ENCODE measurements around the gene PLA2G4E. TPM values are rescaled to one million over a fixed set of nuclear protein-coding genes. Genes with fewer than 3 reads are reported as not detected.

Gene PLA2G4E
- total and polyA plus RNA-seq, 9 of the 15 experiments (the other 6 are each of a cell fraction or from before 2014, with no cell fraction given): 0.03 TPM; not detected in 8

DNA sequence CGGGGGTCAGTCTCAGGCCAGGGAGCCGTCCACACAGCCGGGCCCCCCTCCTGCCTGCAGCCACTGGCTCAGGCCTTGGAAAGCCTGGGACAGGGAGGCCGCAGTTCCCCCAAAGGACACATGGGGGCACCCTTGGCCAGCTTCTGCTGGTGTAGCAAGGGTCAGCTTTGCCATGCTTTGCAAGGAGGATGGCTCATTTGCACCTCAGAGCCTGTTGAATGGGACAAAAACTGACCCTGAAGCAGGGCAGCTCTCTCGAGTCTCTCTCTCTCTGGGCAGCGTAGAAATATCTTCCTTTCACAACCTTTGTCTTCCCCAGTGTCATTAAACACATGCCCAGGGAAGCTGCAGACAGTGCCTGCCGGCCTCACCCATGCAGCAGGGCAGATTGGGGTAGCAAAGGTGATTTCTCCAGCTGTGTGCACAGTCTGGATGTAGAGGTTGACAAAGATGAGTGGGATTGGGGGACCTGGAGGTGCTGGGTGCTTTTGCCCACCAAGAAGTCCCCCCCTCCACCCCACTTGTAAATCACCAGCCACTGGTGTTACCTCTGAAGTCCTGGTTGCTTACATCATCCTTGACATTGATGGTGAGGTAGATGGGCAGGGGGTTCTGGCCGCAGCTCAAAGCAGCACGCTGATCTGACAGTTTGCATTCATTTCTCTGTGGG is 31.1 kb downstream of the PLA2G4E start (continued):
- TF ChIP-seq POLR2H (tag; IDR thresholded peaks at IDR 0.05; ENCODE audit: low read depth): no peak

DNA sequence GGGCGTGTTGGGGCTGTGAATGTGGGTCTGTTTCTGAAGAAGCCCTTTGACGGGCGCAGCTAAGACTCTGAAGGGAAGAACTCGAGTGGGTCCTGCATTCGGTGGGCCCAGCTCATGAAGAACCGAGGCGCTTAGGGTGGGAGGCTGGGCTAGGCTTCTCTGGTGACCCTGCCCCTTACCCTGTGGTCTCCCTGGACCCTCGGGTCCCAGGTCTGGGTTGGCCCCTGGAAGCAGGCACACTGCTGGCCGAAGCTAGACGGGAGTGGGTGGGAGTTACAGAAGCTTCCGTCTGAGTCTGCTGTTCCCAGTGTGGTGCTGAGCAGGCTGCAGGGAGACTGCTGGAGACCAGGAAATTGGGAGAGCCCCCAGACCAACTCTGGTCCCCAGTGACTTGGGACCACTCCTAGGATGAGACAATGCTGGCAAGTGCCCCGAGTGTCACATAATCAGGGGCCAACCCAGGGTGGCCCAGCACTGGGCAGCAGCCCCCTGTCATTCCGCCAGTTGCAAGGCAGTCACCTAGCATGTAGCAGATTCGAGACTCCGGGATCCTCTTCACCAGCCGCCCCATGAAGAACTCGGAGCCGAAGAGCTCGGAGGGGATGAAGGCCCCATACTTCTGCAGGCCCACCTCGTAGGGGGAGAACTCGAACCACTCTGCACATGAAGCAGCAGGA is 31.8 kb downstream of the PLA2G4E start:
- no TSS peak for BruUV-seq (replicated peaks)
- peak; percentile 21 for ATAC-seq
- Histone ChIP-seq H3K4me2 (ENCODE audit: insufficient read depth, low read length) (no peak overlapping the region), H2AFZ (ENCODE audit: low read depth, low read length) (peak overlapping the region; percentile 63; the same call in 1 of the 2 replicates), H3K9me1 (ENCODE audit: control insufficient read depth, insufficient read depth, low read length) (no peaks in the 10 kb centered on the region), H3K9ac (ENCODE audit: insufficient read depth in 1 of 2, low read depth in 2 of 2, low read length in 2 of 2) (peak overlapping the region in 1 of 2 experiments; percentile 43; a peak in 2 of 4 replicates), H3K79me2 (ENCODE audit: control insufficient read depth, insufficient read depth, low read length) (no peaks in the 10 kb centered on the region), H4K20me1 (replicated peaks; ENCODE audit: control insufficient read depth, insufficient read depth, low read length) (peaks cover 11% of the 10 kb centered on the region; the same call in 1 of the 2 replicates), H3K27ac (ENCODE audit: extremely low read depth, low read depth, low read length) (no peak overlapping the region), H3K27me3 (ENCODE audit: control insufficient read depth in 2 of 2, insufficient read depth in 2 of 2, low read length in 2 of 2) (peaks cover 44 to 77% of the 10 kb centered on the region in 2 experiments; a peak in 4 of 5 replicates), H3K36me3 (ENCODE audit: control insufficient read depth, insufficient read depth, low read length) (no peaks in the 10 kb centered on the region), H3K4me1 (replicated peaks in 1 of 2; ENCODE audit: control insufficient read depth in 2 of 2, insufficient read depth in 2 of 2, low read length in 2 of 2) (peaks cover 0 to 5% of the 10 kb centered on the region in 2 experiments; a peak in 1 of 5 replicates), H3K9me3 (replicated peaks; ENCODE audit: control insufficient read depth, insufficient read depth, low read depth, low read length) (no peaks in the 10 kb centered on the region), H3K4me3 (no peak overlapping the region)
- POLR2A ChIA-PET: interaction anchor here (0.6 to 1.0 kb wide), 2 partner anchors 37 to 95 kb away, joined by 3 read pairs; no protein-coding TSS in a partner anchor
- in situ Hi-C loops (cut with MboI) (no loop called here), intact Hi-C loops (cut with micrococcal nuclease) (loop anchor here (1.0 to 10.0 kb wide), 4 partner anchors 68 to 486 kb away; no protein-coding TSS in a partner anchor)
- 19% methylated on average over 21 of the region's 21 CpGs for WGBS (ENCODE audit: insufficient coverage, low coverage, missing lambda C conversion rate)
- CTCF ChIA-PET (ENCODE audit: low intra/inter-chr PET ratio): interaction anchor here (0.6 to 3.8 kb wide), 5 partner anchors 65 to 397 kb away, joined by 3 to 71 read pairs (median 3); no protein-coding TSS in a partner anchor
- no peak for DNase-seq (ENCODE audit: extremely low read depth in 1 of 4, low spot score in 3 of 4)
- TF ChIP-seq HMGN3 (IDR thresholded peaks at IDR 0.05; ENCODE audit: borderline replicate concordance, extremely low read depth, insufficient read length, low read depth, low read length) (no peak), SMARCE1 (IDR thresholded peaks at IDR 0.05) (no peak), ZNF274 (IDR thresholded peaks at IDR 0.05; ENCODE audit: borderline replicate concordance, low read depth, low read length) (no peak), ZNF699 (CRISPR knock-in tag; IDR thresholded peaks at IDR 0.05; ENCODE audit: insufficient replicate concordance) (no peak), ZNF133 (CRISPR knock-in tag; IDR thresholded peaks at IDR 0.05) (no peak), GTF2A2 (tag; IDR thresholded peaks at IDR 0.05) (no peak), KLF16 (IDR thresholded peaks at IDR 0.05) (no peak), SRSF7 (optimal IDR thresholded peaks at IDR 0.05; ENCODE audit: low read depth, low read length) (no peak), BMI1 (IDR thresholded peaks at IDR 0.05; ENCODE audit: low read length) (no peak)
- no peak for FAIRE-seq
